HepG2 (cell line): Measurements from ENCODE around the gene UQCC2.

Source experiments
- EP300 ChIP-seq, 3 experiments: sonication (generic) in 1 of 3; formaldehyde crosslinking in 1 of 3; IDR thresholded peaks; 2 replicates each; pipeline versions ENCODE4 v1.5.1 to v1.6.1; 2011 to 2020; ENCODE audit warnings: low read depth in 2 of 3, low read length in 2 of 3, borderline replicate concordance in 1 of 3, improper control_type of control experiment in 1 of 3, mild to moderate bottlenecking in 1 of 3, missing genetic modification reagents in 1 of 3, moderate library complexity in 1 of 3
- ZNF331 ChIP-seq: sonication (generic); formaldehyde crosslinking; IDR thresholded peaks from 2 replicates; pipeline ENCODE4 v1.4.0; 2020; ENCODE audit warnings: missing genetic modification reagents

- TF ChIP-seq EP300 (IDR thresholded peaks at IDR 0.05; ENCODE audit: low read depth in 2 of 2, low read length in 2 of 2): no peak
- TF ChIP-seq EP300 (CRISPR knock-in tag; IDR thresholded peaks at IDR 0.05; ENCODE audit: borderline replicate concordance): no peak
- TF ChIP-seq ZNF331: no peak
These were observed 4.9 kb upstream of the UQCC2 start for GRCh38 chr6:33716379-33716778.
